OCI-LY3 (cell line): ENCODE results near the gene STRIP1.

ENCODE experiments used
- CTCF ChIP-seq: fragments of 200-600, 300-600 bp; sonication (generic); IDR thresholded peaks from 2 replicates; pipeline ENCODE4 v1.5.1; 2014; ENCODE audit warnings: antibody characterized with exemption, low read length, low read depth
- EZH2phosphoT487 ChIP-seq: fragments of 200-600 bp; shearing (Covaris generic); IDR thresholded peaks from 2 replicates; pipeline ENCODE4 v1.6.1; 2018; ENCODE audit warnings: antibody characterized with exemption, mixed run types, low read depth

GRCh38 chr1:110007046-110007830 is 27.2 kb upstream of the STRIP1 start:
- no peak for TF ChIP-seq CTCF
- TF ChIP-seq EZH2phosphoT487: no peak
